HG03280 (cell line): ENCODE data around the gene OTUB2.

Experiments
- ATAC-seq: cut with Tn5 transposase; IDR thresholded peaks from one replicate; pipeline ENCODE4 v1.9.1; 2021; ENCODE audit warnings: mild to moderate bottlenecking, moderate library complexity; ENCODE audit not compliant: unreplicated experiment

The OTUB2 gene

GRCh38 chr14:94089479-94089878, 63.3 kb downstream of the OTUB2 start:
- ATAC-seq, result no peak

DNA sequence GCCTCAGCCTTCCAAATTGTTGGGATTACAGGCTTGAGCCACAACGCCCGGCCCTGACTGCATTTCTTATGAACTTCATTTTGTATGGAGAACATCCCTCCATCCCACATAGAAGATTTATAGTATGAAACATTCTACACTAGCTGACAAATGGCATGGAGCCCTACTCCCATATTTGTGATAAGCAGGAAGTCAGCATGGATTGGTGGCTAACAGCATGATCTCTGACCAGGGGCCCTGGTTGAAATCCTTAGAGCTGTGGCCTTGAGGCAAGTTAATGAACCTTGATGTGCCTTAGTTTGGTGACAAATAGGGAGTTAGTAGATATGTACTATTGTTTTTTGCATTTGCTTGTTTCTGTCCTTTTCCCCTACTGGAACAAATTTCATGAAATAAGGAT, 67.3 kb downstream of the OTUB2 start:
- ATAC-seq, result no peak

GRCh38 chr14:94097091-94097490, 71.0 kb downstream of the OTUB2 start:
- no peak for ATAC-seq
